ENCODE results near the gene ENAH.

DNA sequence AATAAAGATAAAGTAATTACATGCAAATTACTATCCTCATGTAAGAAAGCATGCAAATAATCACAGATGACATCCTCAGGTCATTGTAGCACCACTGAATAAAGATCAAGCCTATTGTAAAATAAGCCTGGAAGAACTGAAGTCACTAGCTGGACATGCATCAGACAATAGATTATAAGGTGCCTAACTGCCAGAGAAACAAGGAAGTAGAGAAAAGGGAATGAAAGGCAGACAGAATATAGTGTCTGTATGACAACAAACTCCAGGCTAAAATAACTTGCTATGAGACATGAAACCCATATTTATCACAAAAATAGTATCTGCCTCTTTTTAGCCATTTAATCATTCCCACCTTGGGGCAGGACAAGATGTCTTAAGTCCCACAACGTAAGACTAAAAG, 108.7 kb downstream of the ENAH start:
- TF ChIP-seq CTCF (conservative IDR thresholded peaks at IDR 0.05; ENCODE audit: low read depth in 2 of 2) (no peak), EZH2 (IDR thresholded peaks at IDR 0.05; ENCODE audit: low read depth, unreplicated experiment) (no peak), EZH2phosphoT487 (IDR thresholded peaks at IDR 0.05; ENCODE audit: unreplicated experiment) (no peak), POLR2AphosphoS5 (IDR thresholded peaks at IDR 0.05; ENCODE audit: low read depth) (no peak), CREB1 (CRISPR knock-in tag; IDR thresholded peaks at IDR 0.05; ENCODE audit: low read depth) (no peak), JUNB (IDR thresholded peaks at IDR 0.05; ENCODE audit: unreplicated experiment) (no peak)
- TF ChIP-seq, protein P1, sequence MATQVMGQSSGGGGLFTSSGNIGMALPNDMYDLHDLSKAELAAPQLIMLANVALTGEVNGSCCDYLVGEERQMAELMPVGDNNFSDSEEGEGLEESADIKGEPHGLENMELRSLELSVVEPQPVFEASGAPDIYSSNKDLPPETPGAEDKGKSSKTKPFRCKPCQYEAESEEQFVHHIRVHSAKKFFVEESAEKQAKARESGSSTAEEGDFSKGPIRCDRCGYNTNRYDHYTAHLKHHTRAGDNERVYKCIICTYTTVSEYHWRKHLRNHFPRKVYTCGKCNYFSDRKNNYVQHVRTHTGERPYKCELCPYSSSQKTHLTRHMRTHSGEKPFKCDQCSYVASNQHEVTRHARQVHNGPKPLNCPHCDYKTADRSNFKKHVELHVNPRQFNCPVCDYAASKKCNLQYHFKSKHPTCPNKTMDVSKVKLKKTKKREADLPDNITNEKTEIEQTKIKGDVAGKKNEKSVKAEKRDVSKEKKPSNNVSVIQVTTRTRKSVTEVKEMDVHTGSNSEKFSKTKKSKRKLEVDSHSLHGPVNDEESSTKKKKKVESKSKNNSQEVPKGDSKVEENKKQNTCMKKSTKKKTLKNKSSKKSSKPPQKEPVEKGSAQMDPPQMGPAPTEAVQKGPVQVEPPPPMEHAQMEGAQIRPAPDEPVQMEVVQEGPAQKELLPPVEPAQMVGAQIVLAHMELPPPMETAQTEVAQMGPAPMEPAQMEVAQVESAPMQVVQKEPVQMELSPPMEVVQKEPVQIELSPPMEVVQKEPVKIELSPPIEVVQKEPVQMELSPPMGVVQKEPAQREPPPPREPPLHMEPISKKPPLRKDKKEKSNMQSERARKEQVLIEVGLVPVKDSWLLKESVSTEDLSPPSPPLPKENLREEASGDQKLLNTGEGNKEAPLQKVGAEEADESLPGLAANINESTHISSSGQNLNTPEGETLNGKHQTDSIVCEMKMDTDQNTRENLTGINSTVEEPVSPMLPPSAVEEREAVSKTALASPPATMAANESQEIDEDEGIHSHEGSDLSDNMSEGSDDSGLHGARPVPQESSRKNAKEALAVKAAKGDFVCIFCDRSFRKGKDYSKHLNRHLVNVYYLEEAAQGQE (IDR thresholded peaks at IDR 0.05; ENCODE audit: unreplicated experiment): no peak
